ENCODE data around the gene GLG1.
"Not testable (repeated sequence)": the region's sequence is repeated elsewhere in the genome, so short reads cannot be mapped to it uniquely, and the experiment has no call there.

Gene GLG1

GRCh38 chr16:74556375-74556922 is 50.5 kb downstream of the GLG1 start:
- Histone ChIP-seq H4K20me1 (ENCODE audit: control insufficient read depth, insufficient read depth, low read depth, low read length) (no peaks in the 10 kb centered on the region), H3K4me3 (ENCODE audit: low read length) (no peak overlapping the region), H3K9me2 (replicated peaks; ENCODE audit: control insufficient read depth, low read length) (no peaks in the 10 kb centered on the region), H3K36me3 (ENCODE audit: control insufficient read depth, low read length) (no peaks in the 10 kb centered on the region), H3K4me2 (ENCODE audit: low read length) (no peak overlapping the region), H3K27ac (ENCODE audit: low read depth, low read length) (no peak overlapping the region), H3K9me3 (ENCODE audit: control insufficient read depth, insufficient read depth, low read length) (no peaks in the 10 kb centered on the region), H3K27me3 (ENCODE audit: control insufficient read depth, low read length) (no peaks in the 10 kb centered on the region), H3F3A (ENCODE audit: control insufficient read depth, insufficient read depth) (no peaks in the 10 kb centered on the region), H3K4me1 (ENCODE audit: control insufficient read depth, low read length) (no peaks in the 10 kb centered on the region), H3K79me2 (ENCODE audit: control insufficient read depth, low read length) (peaks cover 15% of the 10 kb centered on the region)
- no peak for TF ChIP-seq CTCF (IDR thresholded peaks at IDR 0.05; ENCODE audit: low read depth, low read length, poor library complexity, severe bottlenecking)

- not testable (repeated sequence) for H3K27me3 ChIP-seq (ENCODE audit: control insufficient read depth, low read length); H3F3A ChIP-seq (ENCODE audit: control insufficient read depth, insufficient read depth); H3K27ac ChIP-seq (ENCODE audit: low read depth, low read length); H3K4me2 ChIP-seq (ENCODE audit: low read length); H3K79me2 ChIP-seq (ENCODE audit: control insufficient read depth, low read length); H3K36me3 ChIP-seq (ENCODE audit: control insufficient read depth, low read length); H3K9me3 ChIP-seq (ENCODE audit: control insufficient read depth, insufficient read depth, low read length); H3K4me1 ChIP-seq (ENCODE audit: control insufficient read depth, low read length); H4K20me1 ChIP-seq (ENCODE audit: control insufficient read depth, insufficient read depth, low read depth, low read length); H3K9me2 ChIP-seq (replicated peaks; ENCODE audit: control insufficient read depth, low read length); H3K4me3 ChIP-seq (ENCODE audit: low read length)
These were observed 54.6 kb downstream of the GLG1 start for GRCh38 chr16:74552357-74552756.

GRCh38 chr16:74550227-74551019 is 56.5 kb downstream of the GLG1 start:
- not testable (repeated sequence) for H3K36me3 ChIP-seq (ENCODE audit: control insufficient read depth, low read length); H3K27ac ChIP-seq (ENCODE audit: low read depth, low read length); H3K4me3 ChIP-seq (ENCODE audit: low read length); H3K9me3 ChIP-seq (ENCODE audit: control insufficient read depth, insufficient read depth, low read length); H4K20me1 ChIP-seq (ENCODE audit: control insufficient read depth, insufficient read depth, low read depth, low read length); H3K79me2 ChIP-seq (ENCODE audit: control insufficient read depth, low read length); H3K4me1 ChIP-seq (ENCODE audit: control insufficient read depth, low read length); H3F3A ChIP-seq (ENCODE audit: control insufficient read depth, insufficient read depth); H3K9me2 ChIP-seq (replicated peaks; ENCODE audit: control insufficient read depth, low read length); H3K27me3 ChIP-seq (ENCODE audit: control insufficient read depth, low read length); H3K4me2 ChIP-seq (ENCODE audit: low read length)

- not testable (repeated sequence) for H3K36me3 ChIP-seq (ENCODE audit: control insufficient read depth, low read length); H3K9me2 ChIP-seq (replicated peaks; ENCODE audit: control insufficient read depth, low read length); H3K79me2 ChIP-seq (ENCODE audit: control insufficient read depth, low read length); H3K27me3 ChIP-seq (ENCODE audit: control insufficient read depth, low read length); H3K4me1 ChIP-seq (ENCODE audit: control insufficient read depth, low read length); H3K4me3 ChIP-seq (ENCODE audit: low read length); H3K9me3 ChIP-seq (ENCODE audit: control insufficient read depth, insufficient read depth, low read length); H3K27ac ChIP-seq (ENCODE audit: low read depth, low read length); H3F3A ChIP-seq (ENCODE audit: control insufficient read depth, insufficient read depth); H4K20me1 ChIP-seq (ENCODE audit: control insufficient read depth, insufficient read depth, low read depth, low read length); H3K4me2 ChIP-seq (ENCODE audit: low read length)
These were observed 60.8 kb downstream of the GLG1 start for GRCh38 chr16:74546112-74546511.

- not testable (repeated sequence) for H3F3A ChIP-seq (ENCODE audit: control insufficient read depth, insufficient read depth); H3K4me3 ChIP-seq (ENCODE audit: low read length); H3K4me2 ChIP-seq (ENCODE audit: low read length); H3K36me3 ChIP-seq (ENCODE audit: control insufficient read depth, low read length); H3K4me1 ChIP-seq (ENCODE audit: control insufficient read depth, low read length); H3K27me3 ChIP-seq (ENCODE audit: control insufficient read depth, low read length); H3K79me2 ChIP-seq (ENCODE audit: control insufficient read depth, low read length); H4K20me1 ChIP-seq (ENCODE audit: control insufficient read depth, insufficient read depth, low read depth, low read length); H3K27ac ChIP-seq (ENCODE audit: low read depth, low read length); H3K9me3 ChIP-seq (ENCODE audit: control insufficient read depth, insufficient read depth, low read length); H3K9me2 ChIP-seq (replicated peaks; ENCODE audit: control insufficient read depth, low read length)
These were observed 63.9 kb downstream of the GLG1 start for GRCh38 chr16:74542911-74543578.

- H3K79me2 ChIP-seq (ENCODE audit: control insufficient read depth, low read length); H3K4me1 ChIP-seq (ENCODE audit: control insufficient read depth, low read length); H3K36me3 ChIP-seq (ENCODE audit: control insufficient read depth, low read length); H3K4me2 ChIP-seq (ENCODE audit: low read length); H3K9me2 ChIP-seq (replicated peaks; ENCODE audit: control insufficient read depth, low read length); H3F3A ChIP-seq (ENCODE audit: control insufficient read depth, insufficient read depth); H3K9me3 ChIP-seq (ENCODE audit: control insufficient read depth, insufficient read depth, low read length); H3K4me3 ChIP-seq (ENCODE audit: low read length); H4K20me1 ChIP-seq (ENCODE audit: control insufficient read depth, insufficient read depth, low read depth, low read length); H3K27ac ChIP-seq (ENCODE audit: low read depth, low read length); H3K27me3 ChIP-seq (ENCODE audit: control insufficient read depth, low read length): not testable (repeated sequence)
These were observed 66.3 kb downstream of the GLG1 start for GRCh38 chr16:74540663-74541062.

GRCh38 chr16:74538801-74539200 is 68.1 kb downstream of the GLG1 start:
- not testable (repeated sequence) for H3K27me3 ChIP-seq (ENCODE audit: control insufficient read depth, low read length); H3K79me2 ChIP-seq (ENCODE audit: control insufficient read depth, low read length); H3K9me3 ChIP-seq (ENCODE audit: control insufficient read depth, insufficient read depth, low read length); H3K36me3 ChIP-seq (ENCODE audit: control insufficient read depth, low read length); H3F3A ChIP-seq (ENCODE audit: control insufficient read depth, insufficient read depth); H3K27ac ChIP-seq (ENCODE audit: low read depth, low read length); H3K4me1 ChIP-seq (ENCODE audit: control insufficient read depth, low read length); H3K4me2 ChIP-seq (ENCODE audit: low read length); H3K9me2 ChIP-seq (replicated peaks; ENCODE audit: control insufficient read depth, low read length); H3K4me3 ChIP-seq (ENCODE audit: low read length); H4K20me1 ChIP-seq (ENCODE audit: control insufficient read depth, insufficient read depth, low read depth, low read length)

Data from DOHH2 (cell line).